ENCODE results near the gene ARHGAP28. TPM values are rescaled to one million over a fixed set of nuclear protein-coding genes. Genes with fewer than 3 reads are reported as not detected.

Gene ARHGAP28
- total RNA-seq, 2 donors from 2014 or later: 16.3 to 16.5 TPM

- H3K9me3 ChIP-seq: no peaks in the 10 kb centered on the region
- no peak overlapping the region for H3K4me3 ChIP-seq
- no peaks in the 10 kb centered on the region for H3K4me1 ChIP-seq
- WGBS, 2 donors: 93 to 96% methylated on average over 6 of the region's 6 CpGs
- no peak for ATAC-seq
- H3K36me3 ChIP-seq (replicated peaks in 1 of 2; ENCODE audit: insufficient read depth in 1 of 2, low read depth in 2 of 2): no peaks in the 10 kb centered on the region
- H3K27ac ChIP-seq: no peak overlapping the region
- no peak for DNase-seq
- intact Hi-C loops (cut with DNase I): no loop called here
- TF ChIP-seq POLR2A (IDR thresholded peaks at IDR 0.05): no peak
- TF ChIP-seq, protein P1, sequence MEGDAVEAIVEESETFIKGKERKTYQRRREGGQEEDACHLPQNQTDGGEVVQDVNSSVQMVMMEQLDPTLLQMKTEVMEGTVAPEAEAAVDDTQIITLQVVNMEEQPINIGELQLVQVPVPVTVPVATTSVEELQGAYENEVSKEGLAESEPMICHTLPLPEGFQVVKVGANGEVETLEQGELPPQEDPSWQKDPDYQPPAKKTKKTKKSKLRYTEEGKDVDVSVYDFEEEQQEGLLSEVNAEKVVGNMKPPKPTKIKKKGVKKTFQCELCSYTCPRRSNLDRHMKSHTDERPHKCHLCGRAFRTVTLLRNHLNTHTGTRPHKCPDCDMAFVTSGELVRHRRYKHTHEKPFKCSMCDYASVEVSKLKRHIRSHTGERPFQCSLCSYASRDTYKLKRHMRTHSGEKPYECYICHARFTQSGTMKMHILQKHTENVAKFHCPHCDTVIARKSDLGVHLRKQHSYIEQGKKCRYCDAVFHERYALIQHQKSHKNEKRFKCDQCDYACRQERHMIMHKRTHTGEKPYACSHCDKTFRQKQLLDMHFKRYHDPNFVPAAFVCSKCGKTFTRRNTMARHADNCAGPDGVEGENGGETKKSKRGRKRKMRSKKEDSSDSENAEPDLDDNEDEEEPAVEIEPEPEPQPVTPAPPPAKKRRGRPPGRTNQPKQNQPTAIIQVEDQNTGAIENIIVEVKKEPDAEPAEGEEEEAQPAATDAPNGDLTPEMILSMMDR (IDR thresholded peaks at IDR 0.05): no peak
- H3K27me3 ChIP-seq: no peaks in the 10 kb centered on the region
Observed at GRCh38 chr18:6868033-6868432, 138.5 kb downstream of the ARHGAP28 start.

DNA sequence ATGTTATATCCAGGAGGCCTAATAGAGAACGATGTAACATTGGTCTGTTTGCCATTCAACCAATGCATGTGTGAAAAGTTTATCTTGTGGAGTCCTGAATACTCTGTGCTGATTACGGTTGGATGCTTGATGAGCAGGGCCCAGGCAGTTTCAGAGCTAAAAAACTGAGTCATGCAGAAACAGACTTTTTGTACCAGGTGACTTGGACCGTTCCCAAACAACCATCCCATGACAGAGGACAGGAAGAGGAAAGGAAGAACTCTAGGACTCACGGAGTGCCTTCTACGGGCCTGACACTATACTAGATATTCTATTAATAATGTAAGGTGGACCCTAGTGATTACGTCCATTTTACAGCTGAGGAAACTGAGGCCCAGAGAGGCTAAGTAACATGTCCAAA lies 142.1 kb downstream of the ARHGAP28 start:
- intact Hi-C loops (cut with DNase I): loop anchor here (10.0 kb wide), 1 partner anchor 127 kb away; no protein-coding TSS in a partner anchor
- H3K36me3 ChIP-seq (replicated peaks in 1 of 2; ENCODE audit: insufficient read depth in 1 of 2, low read depth in 2 of 2): no peaks in the 10 kb centered on the region
- TF ChIP-seq POLR2A (IDR thresholded peaks at IDR 0.05): no peak
- TF ChIP-seq, protein P1 (IDR thresholded peaks at IDR 0.05): no peak
- no peaks in the 10 kb centered on the region for H3K27me3 ChIP-seq
- H3K9me3 ChIP-seq: no peaks in the 10 kb centered on the region
- 89 to 94% methylated on average over 6 of the region's 6 CpGs for WGBS, 2 donors
- no peak overlapping the region for H3K27ac ChIP-seq
- no peak for ATAC-seq
- no peak overlapping the region for H3K4me3 ChIP-seq
- no peak for DNase-seq
- H3K4me1 ChIP-seq: no peaks in the 10 kb centered on the region

GRCh38 chr18:6873040-6873751 lies 143.7 kb downstream of the ARHGAP28 start:
- TF ChIP-seq, protein P1 (IDR thresholded peaks at IDR 0.05): no peak
- no peak for TF ChIP-seq POLR2A (IDR thresholded peaks at IDR 0.05)
- Histone ChIP-seq H3K27ac (no peak overlapping the region), H3K4me1 (no peaks in the 10 kb centered on the region), H3K9me3 (no peaks in the 10 kb centered on the region), H3K27me3 (no peaks in the 10 kb centered on the region), H3K36me3 (replicated peaks in 1 of 2; ENCODE audit: insufficient read depth in 1 of 2, low read depth in 2 of 2) (no peaks in the 10 kb centered on the region), H3K4me3 (no peak overlapping the region)
- DNase-seq (no peak), ATAC-seq (no peak)
- 80 to 93% methylated on average over 6 of the region's 6 CpGs for WGBS, 2 donors
- intact Hi-C loops (cut with DNase I): loop anchor here (10.0 kb wide), 1 partner anchor 128 kb away; no protein-coding TSS in a partner anchor

DNA sequence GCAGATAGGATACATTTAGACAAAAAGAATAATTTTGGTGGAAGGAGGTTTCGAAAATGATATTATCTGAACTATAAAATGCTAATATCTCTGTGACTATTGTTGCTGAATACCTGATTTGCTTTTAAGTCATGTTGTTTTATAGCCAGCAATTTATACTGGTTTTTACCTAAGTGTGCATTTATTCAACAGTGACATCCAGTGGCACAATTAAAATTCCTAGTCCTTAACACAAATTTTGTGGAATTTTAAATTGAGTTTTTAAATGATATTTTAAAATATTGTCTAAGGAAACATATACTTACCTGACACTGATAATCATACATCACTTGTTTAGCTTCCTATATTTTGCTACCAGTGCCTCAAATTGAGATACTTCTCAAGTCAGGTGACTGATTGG lies 144.8 kb downstream of the ARHGAP28 start:
- H3K9me3 ChIP-seq: no peaks in the 10 kb centered on the region
- no peaks in the 10 kb centered on the region for H3K36me3 ChIP-seq (replicated peaks in 1 of 2; ENCODE audit: insufficient read depth in 1 of 2, low read depth in 2 of 2)
- DNase-seq: no peak
- H3K27ac ChIP-seq: no peak overlapping the region
- H3K27me3 ChIP-seq: no peaks in the 10 kb centered on the region
- no peak overlapping the region for H3K4me3 ChIP-seq
- 71 to 73% methylated on average over 1 of the region's 1 CpG for WGBS, 2 donors
- ATAC-seq: no peak
- no peak for TF ChIP-seq POLR2A (IDR thresholded peaks at IDR 0.05)
- TF ChIP-seq, protein P1 (IDR thresholded peaks at IDR 0.05): peak in 5 of 7 experiments; percentile 7 to 30 (median 24)
- H3K4me1 ChIP-seq: no peaks in the 10 kb centered on the region
- intact Hi-C loops (cut with DNase I): loop anchor here (10.0 kb wide), 1 partner anchor 130 kb away; no protein-coding TSS in a partner anchor

GRCh38 chr18:6875749-6876148 lies 146.2 kb downstream of the ARHGAP28 start:
- intact Hi-C loops (cut with DNase I): loop anchor here (10.0 kb wide), 1 partner anchor 131 kb away; no protein-coding TSS in a partner anchor
- no peaks in the 10 kb centered on the region for H3K36me3 ChIP-seq (replicated peaks in 1 of 2; ENCODE audit: insufficient read depth in 1 of 2, low read depth in 2 of 2)
- no peak overlapping the region for H3K27ac ChIP-seq
- DNase-seq (no peak), ATAC-seq (no peak)
- no peaks in the 10 kb centered on the region for H3K9me3 ChIP-seq
- H3K4me3 ChIP-seq: no peak overlapping the region
- no peaks in the 10 kb centered on the region for H3K4me1 ChIP-seq
- 88 to 92% methylated on average over 6 of the region's 6 CpGs for WGBS, 2 donors
- TF ChIP-seq POLR2A (IDR thresholded peaks at IDR 0.05): no peak
- TF ChIP-seq, protein P1 (IDR thresholded peaks at IDR 0.05): no peak
- H3K27me3 ChIP-seq: no peaks in the 10 kb centered on the region

Measured in body of pancreas (tissue), 4 donors.